Inferior parietal cortex (tissue), 1 donor: ENCODE results near the gene WNT7A.
"Not testable (repeated sequence)": the region's sequence is repeated elsewhere in the genome, so short reads cannot be mapped to it uniquely, and the experiment has no call there.

ENCODE experiments used
- DNase-seq: peaks from one replicate; pipeline ENCODE4 v3.0.0-alpha.2; 2016; ENCODE audit errors: extremely low spot score

The WNT7A gene

DNA sequence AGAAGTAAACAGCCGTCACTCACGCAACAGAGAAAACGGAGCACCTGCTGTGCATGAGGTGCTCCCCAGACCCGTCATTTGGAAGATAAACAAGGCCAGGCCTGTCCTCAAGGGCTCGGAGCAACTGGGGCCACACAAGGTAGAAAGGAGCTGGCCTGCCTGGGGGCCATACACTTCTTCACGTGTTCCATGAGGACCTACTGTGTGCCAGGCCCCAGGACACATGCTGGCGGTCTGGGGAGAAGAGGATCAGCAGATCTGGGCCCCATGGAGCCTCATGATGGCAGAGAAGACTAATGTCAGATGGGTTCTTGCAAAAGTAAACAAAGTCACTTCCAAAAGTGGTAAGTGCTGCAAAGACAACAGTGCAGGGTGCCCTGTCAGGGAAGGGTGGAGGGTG lies 14.3 kb downstream of the WNT7A start:
- no peak for DNase-seq

DNA sequence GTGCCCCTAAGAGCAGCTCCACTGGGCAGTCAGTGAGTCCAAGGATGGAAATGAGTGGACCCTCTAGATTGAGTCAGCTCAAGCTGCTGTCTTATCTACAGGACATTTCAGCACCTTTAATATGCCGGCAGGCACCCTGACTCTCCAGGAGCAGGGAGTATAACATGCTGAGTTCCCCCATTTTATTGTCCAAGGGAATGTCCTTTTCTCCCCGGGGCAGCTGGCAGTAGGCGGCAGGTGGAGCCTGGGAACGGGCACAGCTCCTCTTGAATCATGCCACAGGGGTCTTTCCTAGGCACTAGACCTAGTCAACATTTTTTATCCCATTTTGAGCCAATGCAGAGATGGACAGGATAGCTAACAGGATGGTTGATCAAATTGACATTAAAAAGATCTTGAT lies 14.8 kb downstream of the WNT7A start:
- no peak for DNase-seq

DNA sequence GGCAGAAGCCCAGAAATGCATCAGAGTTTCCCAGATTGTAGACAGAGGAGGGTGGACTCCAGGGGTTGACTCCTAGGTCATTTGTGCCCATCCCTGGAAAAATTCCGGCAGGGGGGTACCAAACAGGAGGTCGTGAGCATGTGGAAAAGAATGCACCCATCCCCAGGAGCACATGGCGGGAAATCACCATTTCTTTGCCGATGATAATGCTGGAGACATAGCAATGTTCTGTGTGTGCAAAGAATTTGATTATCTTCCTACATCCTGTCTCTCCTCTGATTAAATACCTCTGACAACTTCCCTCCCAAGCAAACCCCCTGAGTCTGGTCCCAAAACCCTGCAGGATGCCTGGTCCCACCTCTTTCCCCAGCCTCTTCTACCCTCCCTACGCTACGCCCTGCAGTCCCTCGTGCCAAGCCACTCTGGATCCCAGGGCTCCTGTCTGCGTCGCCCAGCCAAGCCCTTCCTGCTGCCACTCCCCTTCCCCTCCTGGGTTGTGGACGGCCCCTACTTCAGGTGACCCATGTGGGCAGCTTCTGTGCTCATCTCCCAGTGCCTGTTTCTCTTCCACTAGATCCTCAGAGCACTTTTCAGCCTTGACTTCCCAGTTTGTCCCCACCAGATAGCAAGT lies 15.8 kb downstream of the WNT7A start:
- DNase-seq = no peak

DNA sequence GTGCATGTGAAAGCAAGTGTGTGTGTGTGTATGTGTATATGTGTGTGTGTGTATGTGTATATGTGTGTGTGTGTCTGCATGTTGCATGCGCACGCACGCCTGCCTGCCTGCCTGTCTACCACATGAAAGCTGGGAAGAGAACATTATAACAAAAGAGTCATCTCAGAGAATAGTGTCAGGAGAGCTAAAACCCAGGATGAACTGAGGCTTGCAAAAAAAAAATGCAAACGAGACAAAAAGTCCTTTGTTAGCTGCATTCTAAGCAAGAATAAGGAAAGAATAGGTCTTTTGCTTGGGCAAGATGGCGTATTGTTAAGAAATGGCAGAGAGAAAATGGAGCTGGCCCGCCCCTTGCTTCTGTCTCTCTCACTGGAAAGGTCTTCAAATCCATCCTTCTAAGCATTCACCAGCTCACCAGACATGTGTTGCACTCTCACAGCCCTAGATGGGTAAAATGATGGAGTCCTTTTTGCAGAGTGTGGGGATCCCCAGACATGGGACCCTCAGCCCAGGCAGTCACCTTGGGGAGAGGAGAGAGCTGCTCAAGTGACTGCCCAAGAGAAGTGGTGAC lies 16.4 kb downstream of the WNT7A start:
- no peak for DNase-seq

DNA sequence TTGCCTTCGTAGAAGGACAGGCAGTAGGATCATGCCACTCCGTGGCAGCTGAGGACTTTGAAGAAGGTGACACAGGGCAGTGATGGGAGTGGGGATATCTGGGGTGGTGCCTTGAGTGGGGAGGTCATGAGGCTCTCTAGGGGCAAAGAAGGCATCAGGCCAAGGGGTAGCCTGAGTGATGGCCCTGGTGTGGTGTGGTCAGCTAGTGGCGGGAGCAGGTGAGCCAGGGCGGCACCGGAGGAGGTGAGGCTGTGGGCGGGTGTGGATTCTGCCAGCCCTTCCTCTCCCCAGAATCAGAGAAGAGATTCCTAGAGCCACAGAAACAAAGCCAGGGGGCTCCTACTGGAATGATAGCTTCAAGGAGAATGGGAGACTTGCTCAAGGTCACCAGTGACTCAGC lies 18.4 kb downstream of the WNT7A start:
- DNase-seq = no peak

DNA sequence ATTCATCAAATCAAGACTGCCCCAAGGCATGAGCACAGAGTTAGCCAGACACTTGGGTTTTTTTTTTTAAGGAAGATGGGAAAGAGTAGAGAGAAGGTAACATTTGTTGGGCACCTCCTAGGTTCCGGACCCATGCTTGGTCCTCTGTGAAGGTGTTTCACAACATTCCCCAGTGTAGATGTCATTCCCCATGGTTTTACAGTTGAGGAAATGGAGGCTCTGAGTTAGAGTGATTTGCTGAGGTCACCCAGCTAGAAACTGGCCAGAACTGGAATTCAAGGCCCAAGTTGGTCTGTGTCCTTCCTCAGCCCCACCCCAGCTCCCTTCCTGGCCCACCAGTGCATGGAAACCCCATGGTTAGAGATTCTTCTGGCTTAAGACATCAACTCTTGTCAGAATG lies 19.9 kb downstream of the WNT7A start:
- no peak for DNase-seq

DNA sequence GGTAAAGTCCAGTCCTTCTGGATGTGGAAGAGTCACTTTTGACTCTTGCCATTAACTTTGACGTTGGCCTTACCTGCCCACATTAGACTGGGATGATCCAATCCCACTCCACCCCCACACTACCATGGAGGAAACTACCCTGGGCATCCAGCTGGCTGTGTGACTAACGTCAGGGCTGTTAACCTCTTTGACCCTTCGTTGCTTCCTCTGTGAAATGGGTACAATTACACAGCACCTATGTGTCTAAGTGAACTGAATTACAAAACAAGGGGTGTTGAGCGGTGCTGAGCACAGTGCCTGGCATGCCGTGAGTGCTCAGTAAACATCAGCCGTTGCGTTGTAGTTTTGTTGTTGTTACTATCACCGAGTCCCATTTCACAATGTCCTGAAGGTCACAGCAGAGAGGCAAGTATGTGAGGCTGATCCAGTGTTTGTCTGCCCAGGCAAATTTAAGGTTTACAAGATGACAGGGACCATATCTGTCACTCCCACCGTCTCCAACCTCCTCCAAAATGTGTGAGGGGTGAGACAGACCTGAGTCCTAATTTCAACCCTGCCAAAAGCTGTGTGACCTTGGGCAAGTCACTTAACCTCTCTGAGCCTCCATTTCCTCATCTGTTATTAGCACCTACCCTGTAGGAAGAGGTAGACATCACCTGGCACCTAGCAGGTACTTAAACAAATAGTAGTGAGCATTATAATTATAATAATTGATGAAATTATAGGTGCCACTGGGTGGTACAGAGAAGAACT lies 20.9 kb downstream of the WNT7A start:
- DNase-seq = no peak

DNA sequence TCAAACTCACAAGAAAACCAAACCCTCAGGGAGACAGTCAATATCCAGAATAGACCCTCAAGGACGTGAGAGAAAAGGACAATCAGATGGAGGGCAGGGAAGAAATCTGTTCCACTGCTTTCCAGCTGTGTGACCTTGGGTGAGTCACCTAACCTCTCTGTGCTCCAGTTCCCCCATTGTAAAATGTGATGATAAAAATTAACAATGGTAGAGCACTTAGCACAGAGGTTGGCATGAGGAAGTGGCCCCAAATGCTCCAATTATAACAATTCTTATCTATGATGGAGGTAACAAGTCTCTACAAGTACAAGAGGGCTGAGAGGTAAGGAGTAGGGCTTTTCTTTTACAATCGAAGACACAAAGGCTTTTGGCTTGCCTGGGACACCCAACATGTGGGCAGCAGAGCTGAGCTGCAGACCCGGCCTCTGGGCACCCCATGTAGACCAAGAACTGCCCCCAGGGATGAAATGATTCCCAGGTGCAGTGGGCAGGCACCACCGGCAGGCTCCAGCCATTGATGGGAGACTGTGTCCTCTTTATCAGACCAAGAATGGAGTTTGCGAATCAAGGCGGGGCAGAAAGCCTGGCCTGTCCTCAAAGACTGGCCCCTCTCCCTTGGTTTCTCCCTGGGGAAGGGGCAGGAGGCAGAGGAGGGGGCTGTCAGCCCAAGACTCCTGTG lies 22.0 kb downstream of the WNT7A start:
- DNase-seq = no peak

DNA sequence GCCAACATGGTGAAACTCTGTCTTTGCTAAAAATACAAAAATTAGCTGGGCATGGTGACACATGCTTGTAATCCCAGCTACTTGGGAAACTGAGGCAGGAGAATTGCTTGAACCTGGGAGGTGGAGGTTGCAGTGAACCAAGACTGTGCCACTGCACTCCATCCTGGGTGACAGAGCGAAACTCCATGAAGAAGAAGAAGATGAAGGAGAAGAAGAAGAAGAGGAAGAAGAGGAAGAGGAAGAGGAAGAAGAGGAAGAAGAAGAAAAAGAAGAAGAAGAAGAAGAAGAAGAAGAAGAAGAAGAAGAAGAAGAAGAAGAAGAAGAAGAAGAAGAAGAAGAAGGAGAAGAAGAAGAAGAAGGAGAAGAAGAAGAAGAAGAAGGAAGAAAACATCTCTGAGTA lies 23.2 kb downstream of the WNT7A start:
- not testable (repeated sequence) for DNase-seq

DNA sequence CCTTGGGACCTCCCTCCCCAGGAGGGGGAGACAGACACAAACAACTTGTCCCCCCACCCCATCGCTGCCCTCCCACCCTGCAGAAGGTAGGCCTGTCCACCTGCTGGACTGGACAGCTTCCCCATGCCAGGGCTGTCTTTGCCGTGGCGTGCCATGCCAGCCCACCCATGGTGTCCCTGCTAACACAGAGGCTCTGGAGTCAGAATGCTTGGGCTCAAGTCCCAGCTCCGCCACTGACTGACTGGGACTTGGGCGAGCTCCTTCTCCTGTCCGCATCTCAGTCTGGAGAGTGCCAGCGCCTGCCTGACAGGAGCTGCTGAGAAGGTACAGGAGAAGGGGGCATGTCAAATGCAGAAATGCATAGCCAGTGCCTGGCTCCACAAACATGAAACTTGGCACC lies 23.9 kb downstream of the WNT7A start:
- no peak for DNase-seq

DNA sequence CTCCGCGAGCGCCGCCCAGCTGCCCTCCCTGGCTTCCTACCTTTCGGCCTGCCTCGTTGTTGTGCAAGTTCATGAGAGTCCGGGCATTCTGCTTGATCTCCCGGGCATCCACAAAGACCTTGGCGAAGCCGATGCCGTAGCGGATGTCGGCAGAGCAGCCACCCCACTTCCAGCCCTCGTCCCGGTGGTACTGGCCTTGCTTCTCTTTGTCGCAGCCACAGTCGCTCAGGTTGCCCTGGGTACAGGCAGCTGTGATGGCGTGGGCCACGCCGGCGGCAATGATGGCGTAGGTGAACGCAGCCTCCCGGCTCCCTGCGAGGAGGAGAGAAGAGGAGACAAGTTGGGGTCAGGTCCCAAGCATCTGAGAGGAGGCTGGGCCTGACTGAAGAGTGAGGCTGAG lies 25.4 kb downstream of the WNT7A start:
- no peak for DNase-seq

DNA sequence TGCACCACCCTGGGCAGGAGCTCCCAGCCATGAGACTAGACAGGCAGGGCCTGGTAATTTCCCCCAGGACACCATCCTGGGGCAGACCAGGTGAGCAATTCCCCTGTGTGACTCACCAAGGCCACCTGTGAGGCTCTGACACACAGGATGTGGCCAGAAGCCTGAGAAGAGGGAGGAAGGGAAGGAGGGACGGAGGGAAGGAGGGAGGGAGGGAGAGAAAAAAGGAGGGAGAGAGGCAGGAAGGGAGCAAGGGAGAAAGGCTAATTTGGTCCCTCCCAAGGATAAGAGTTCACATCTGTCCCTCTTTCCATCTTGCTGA lies 25.9 kb downstream of the WNT7A start:
- no peak for DNase-seq

DNA sequence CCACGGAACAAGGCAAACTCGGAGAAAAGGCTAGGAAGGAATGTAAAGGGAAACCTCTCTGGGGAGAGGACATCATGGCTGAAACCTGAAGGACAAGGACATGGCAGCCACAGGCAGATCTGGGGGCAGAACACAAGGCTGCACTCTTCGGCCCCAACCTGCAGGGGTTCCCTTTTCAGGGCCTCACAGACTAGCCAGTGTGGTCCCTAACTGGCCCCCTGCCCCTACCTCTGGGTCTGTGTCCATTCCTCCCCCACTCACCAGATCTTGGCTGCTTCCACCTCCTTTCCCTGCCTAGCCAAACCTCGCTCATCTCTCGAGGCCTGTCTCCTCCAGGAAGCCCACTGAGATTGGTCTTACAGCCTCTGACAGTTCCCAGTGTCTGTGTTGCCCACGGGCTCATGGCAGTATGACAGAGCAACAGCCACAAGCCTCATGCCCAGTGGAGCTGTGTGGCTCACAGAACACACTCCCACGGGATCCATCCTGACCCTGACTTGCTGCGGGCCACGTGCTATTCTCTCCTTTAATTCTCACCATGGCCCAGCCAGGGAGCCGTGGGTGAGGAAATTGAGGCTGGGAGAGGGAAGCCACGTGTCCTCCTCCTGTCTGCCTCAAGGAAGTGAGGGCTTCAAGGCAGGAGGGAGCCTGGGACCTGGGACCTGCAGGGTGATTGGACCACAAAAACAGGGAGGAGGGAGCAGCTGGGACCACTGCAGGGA lies 26.5 kb downstream of the WNT7A start:
- DNase-seq = no peak

DNA sequence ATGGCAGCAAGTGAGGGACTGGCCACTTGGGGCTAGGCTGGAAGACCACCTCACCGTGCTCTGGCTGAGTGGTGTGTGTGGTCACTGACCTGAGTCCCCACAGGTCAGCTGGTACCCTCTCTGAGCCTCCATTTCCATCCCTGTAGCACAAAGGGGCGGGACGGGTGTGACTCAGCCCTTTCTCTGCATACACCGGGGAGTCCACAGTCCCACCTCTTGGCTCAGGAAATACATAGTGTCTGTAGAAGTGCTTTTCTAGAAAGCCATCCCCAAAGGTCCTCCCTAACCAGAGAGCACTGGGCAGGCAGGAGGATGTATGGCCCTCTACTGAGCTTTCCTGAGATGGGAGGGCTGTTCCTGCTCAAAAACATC lies 27.2 kb downstream of the WNT7A start:
- DNase-seq = no peak

DNA sequence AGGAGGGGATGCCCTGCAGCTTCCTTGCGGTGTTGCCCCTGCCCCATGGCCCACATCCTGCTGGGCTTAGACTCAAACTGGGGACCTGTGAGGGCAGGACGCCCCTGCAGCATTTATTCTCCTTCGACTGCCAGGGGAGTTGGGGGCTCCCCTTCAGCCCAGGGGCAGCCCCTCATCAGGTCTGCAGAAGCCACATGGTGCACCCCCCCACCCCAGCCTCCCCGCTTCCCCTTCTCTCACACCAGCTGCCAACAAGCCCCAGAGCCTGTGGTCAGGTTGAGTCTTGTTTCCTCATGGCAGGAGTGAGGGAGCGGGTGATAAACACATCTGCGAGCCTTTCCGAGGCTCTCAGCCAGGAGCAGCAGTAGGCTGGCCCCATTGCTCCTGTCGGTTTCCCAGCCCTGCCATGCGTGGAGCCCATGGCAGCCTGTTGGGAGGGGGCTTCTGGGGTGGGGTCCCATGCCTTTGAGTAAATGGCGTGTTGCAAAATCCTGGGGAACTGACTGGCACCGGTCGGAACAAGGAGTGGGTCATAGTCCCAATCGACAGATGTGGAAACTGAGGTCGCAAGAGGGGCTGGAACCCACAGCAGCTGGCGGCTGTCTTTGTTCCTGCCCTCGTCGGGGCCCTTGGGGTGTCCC lies 27.8 kb downstream of the WNT7A start:
- no peak for DNase-seq

DNA sequence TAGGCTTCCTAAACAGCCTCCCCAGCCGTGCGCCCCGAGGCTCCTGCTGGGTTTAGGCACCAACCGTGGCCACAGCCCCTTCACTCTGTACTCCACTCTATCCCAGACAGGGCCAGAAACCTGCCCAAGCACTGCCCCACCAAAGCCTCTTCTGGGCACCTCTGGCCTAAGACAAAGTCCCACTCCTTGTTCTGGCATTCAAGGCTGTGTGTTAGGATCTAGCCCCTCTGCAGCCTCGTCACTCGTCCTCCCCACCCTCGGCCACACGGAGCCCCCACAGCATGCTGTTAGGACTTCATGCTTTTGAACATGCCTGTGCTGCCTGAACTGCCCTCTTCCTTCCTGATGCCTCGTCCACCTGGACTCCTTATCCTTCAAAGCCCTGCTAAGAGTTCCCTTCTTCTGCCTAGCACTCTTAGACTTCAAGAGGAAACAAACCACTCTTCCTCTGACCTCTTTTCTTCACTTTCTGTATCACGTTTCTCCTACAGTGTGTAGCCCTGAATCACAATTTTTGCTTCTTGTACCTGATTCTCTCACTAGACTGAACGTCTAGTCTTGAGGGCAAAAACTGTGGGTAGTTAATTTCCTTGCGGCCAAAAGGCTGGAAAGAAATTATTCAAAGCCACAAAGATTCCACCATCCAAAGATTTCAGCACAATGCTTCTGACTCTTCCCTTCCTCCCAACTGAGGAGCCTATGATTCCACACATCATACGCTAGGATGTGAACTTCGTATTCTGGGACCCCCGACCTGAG lies 28.6 kb downstream of the WNT7A start:
- DNase-seq = no peak

DNA sequence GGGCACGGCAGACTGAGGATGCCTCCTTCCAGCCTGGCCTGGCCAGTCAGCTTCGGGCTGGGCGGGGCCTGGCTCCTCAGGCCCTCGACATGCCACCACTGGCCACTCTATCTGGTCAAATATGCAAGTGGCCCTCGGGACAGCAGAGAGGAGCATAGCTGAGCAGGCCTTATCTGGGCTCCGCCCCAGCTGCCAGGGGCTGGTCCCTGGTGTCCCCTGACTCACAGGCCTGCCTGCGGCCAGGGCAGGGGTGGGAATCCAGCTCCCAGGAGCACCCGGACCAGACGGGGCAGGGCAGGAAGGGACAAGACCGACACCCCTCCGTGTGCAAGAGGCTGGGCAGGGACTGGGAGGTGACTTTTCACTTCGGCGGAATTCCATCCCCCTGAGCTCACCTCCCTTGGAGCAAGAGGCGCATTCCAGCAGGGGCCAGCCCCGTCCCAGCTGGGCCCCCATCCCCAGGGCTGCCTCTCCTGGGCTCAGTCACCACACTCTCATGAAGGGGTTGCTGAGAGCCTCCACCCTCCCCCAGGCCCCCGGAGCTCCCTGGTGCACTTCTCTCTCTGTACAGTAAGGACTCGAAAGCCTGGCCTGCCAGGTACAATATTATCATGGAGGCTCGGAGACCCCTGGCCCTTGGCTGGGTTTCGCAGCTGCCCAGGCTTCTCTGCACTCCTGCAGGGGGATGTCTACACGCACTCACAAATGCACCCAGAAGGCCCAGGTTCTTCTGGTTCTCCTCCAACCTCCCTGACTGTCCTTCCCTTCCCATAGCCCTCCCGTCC lies 29.5 kb downstream of the WNT7A start:
- DNase-seq = no peak

DNA sequence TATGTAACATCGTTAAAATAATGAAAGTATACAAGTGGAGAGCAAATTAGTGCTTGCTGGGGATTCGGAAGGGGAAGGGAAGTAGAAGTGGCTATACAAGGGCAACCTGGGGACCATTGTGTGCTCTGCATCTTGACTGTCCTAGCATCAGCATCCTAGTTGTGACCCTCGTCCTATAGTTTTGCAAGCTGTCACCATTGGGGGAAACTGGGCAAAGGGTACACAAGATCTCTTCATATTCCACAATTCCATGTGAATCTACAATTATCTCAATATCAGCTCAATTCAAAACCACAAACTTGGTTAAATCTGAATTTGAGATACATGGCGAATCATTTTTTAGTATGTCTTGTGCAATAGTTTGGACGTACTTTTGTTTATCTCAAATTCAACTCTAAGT lies 30.9 kb downstream of the WNT7A start:
- DNase-seq = no peak

DNA sequence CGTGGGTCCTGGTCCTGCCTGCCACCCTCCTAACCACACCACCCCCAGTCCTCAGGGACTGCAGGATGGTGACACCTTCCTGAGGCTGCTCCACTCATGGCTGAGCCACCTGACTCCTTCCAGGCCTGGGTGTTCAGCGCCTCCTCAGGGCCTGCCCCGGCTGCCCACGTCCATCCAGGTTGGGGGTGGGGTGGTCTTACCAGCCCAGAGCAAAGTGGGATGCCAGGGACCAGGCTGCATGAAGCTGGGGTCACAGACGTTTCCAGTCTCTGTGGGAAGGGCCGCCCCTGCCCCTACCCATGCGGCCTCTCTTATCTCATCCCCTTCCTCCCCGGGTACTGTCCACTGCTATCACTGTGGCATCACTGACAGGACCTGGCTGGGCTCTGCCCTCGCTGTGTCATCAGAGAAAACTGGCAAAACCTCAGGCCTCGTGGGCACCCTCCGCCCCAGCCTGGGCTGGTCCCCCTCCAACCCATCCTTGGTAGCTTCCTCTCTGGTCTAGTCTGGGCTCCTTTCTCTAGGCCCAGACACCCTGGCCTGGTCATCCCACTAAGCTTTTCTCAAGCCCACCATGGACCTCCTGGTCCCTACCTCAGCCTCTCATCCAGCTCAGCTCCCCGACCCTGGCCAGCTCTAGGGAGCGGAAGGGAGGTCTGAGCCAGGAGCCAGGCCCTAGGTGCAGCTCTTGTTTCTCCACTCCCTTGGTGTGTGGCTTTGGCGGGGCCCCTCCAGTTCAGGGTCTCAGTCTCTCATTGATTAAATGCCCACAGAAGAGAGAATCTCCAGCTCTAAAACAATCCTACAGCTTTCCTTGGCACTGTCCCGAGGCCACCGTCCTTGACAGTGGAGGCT lies 32.9 kb downstream of the WNT7A start:
- DNase-seq = no peak
